CD4-positive, alpha-beta T cell treated with Interleukin-17A for 4 hours (primary cell): Measurements from ENCODE around the gene CETN1.

Source experiments
- DNase-seq: peaks from one replicate; pipeline ENCODE4 v3.0.0-alpha.2; 2020; ENCODE audit warnings: mixed read lengths

The CETN1 gene

GRCh38 chr18:580154-580553 is at the start of gene CETN1:
Gene CETN1 (plus strand): TSS chr18:580380. CDS start chr18:580409, 29 bp downstream.
- DNase-seq, result no peak

GRCh38 chr18:532018-532417 is 48.2 kb upstream of the CETN1 start:
- no peak for DNase-seq

GRCh38 chr18:532632-533031 is 47.5 kb upstream of the CETN1 start:
- no peak for DNase-seq

- no peak for DNase-seq
Measured at GRCh38 chr18:533995-534601, 46.1 kb upstream of the CETN1 start.

- no peak for DNase-seq
Measured at GRCh38 chr18:543447-544078, 36.6 kb upstream of the CETN1 start.

GRCh38 chr18:549967-550366 is 30.2 kb upstream of the CETN1 start:
- no peak for DNase-seq

GRCh38 chr18:551404-552061 is 28.6 kb upstream of the CETN1 start:
- no peak for DNase-seq

- no peak for DNase-seq
Measured at GRCh38 chr18:555705-556457, 24.3 kb upstream of the CETN1 start.

- no peak for DNase-seq
Measured at GRCh38 chr18:564708-565561, 15.2 kb upstream of the CETN1 start.

- DNase-seq, result no peak
Measured at GRCh38 chr18:565562-566061, 14.6 kb upstream of the CETN1 start.

- DNase-seq, result no peak
Measured at GRCh38 chr18:567122-567521, 13.1 kb upstream of the CETN1 start.

- no peak for DNase-seq
Measured at GRCh38 chr18:568731-569130, 11.4 kb upstream of the CETN1 start.

GRCh38 chr18:570256-570655 is 9.9 kb upstream of the CETN1 start:
- no peak for DNase-seq

GRCh38 chr18:570697-571096 is 9.5 kb upstream of the CETN1 start:
- DNase-seq, result no peak

- no peak for DNase-seq
Measured at GRCh38 chr18:572091-572830, 7.9 kb upstream of the CETN1 start.

- no peak for DNase-seq
Measured at GRCh38 chr18:572831-573289, 7.3 kb upstream of the CETN1 start.

GRCh38 chr18:573385-573784 is 6.8 kb upstream of the CETN1 start:
- no peak for DNase-seq

GRCh38 chr18:574149-574860 is 5.9 kb upstream of the CETN1 start:
- DNase-seq, result no peak

- DNase-seq, result no peak
Measured at GRCh38 chr18:574865-575645, 5.1 kb upstream of the CETN1 start.

- no peak for DNase-seq
Measured at GRCh38 chr18:576924-577323, 3.3 kb upstream of the CETN1 start.
